NCI-H1436 treated with DMSO at 0.1 percent for 48 hours (cell line): ENCODE data around the gene LIN7B.
"Not testable (repeated sequence)": the region's sequence is repeated elsewhere in the genome, so short reads cannot be mapped to it uniquely, and the experiment has no call there.

Source experiments
- DNase-seq: peaks from one replicate; lab custom pipeline; 2025; lab: John Stamatoyannopoulos, UW

Gene LIN7B

GRCh38 chr19:49113762-49114629, at the start of gene LIN7B:
Gene LIN7B (plus strand): TSS chr19:49114370. CDS start chr19:49114405, 35 bp downstream.
- no peak for DNase-seq

GRCh38 chr19:49064768-49065611, 49.2 kb upstream of the LIN7B start, which contains the start of gene NTF4:
Gene NTF4 (minus strand): TSS chr19:49064818. CDS start chr19:49061997, 2,821 bp downstream.
- DNase-seq = no peak

- DNase-seq = no peak
Observed at GRCh38 chr19:49065905-49066512, 48.2 kb upstream of the LIN7B start.

- DNase-seq = no peak
Observed at GRCh38 chr19:49067554-49067953, 46.6 kb upstream of the LIN7B start.

- DNase-seq = no peak
Observed at GRCh38 chr19:49069026-49069425, 45.1 kb upstream of the LIN7B start.

GRCh38 chr19:49070416-49070815, 43.8 kb upstream of the LIN7B start:
- no peak for DNase-seq

GRCh38 chr19:49071860-49072547, 42.2 kb upstream of the LIN7B start:
- DNase-seq = no peak

GRCh38 chr19:49073514-49074378, 40.4 kb upstream of the LIN7B start:
- DNase-seq = no peak

- not testable (repeated sequence) for DNase-seq
Observed at GRCh38 chr19:49074869-49075268, 39.3 kb upstream of the LIN7B start.

GRCh38 chr19:49080392-49080791, 33.8 kb upstream of the LIN7B start:
- DNase-seq = no peak

GRCh38 chr19:49081273-49081672, 32.9 kb upstream of the LIN7B start:
- DNase-seq = no peak

GRCh38 chr19:49084206-49085019, 29.8 kb upstream of the LIN7B start:
- DNase-seq = no peak

GRCh38 chr19:49085020-49085867, 28.9 kb upstream of the LIN7B start, which contains the start of gene SNRNP70:
Gene SNRNP70 (plus strand): TSS chr19:49085451. CDS start chr19:49086415, 964 bp downstream.
- DNase-seq = peak; percentile 98

- no peak for DNase-seq
Observed at GRCh38 chr19:49085868-49086232, 28.3 kb upstream of the LIN7B start.

GRCh38 chr19:49086296-49086695, 27.9 kb upstream of the LIN7B start:
- DNase-seq = no peak

GRCh38 chr19:49091391-49092038, 22.7 kb upstream of the LIN7B start:
- DNase-seq = no peak

- no peak for DNase-seq
Observed at GRCh38 chr19:49092686-49093085, 21.5 kb upstream of the LIN7B start.
